Measurements from ENCODE around the gene FHIT.
"Not testable (repeated sequence)": the region's sequence is repeated elsewhere in the genome, so short reads cannot be mapped to it uniquely, and the experiment has no call there.

Gene FHIT

DNA sequence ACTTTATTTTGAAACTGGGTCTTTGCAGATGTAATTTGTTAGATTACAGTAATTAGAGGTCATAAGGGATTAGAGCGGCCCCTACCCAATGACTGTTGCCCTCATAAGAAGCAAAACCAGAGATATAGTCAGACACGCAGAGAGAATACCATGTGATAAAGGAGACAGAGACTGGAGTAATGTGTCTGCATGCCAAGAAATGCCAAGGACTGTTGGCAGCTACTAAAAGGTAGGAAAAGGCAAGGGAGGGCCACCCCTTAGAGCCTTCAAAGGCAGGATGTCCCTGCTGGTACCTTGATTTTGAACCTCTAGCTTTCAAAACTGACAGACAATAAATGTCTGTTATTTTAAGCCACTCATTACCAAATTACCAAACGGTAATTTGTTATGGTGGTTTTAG lies 548.2 kb downstream of the FHIT start:
- TF ChIP-seq, protein P1, sequence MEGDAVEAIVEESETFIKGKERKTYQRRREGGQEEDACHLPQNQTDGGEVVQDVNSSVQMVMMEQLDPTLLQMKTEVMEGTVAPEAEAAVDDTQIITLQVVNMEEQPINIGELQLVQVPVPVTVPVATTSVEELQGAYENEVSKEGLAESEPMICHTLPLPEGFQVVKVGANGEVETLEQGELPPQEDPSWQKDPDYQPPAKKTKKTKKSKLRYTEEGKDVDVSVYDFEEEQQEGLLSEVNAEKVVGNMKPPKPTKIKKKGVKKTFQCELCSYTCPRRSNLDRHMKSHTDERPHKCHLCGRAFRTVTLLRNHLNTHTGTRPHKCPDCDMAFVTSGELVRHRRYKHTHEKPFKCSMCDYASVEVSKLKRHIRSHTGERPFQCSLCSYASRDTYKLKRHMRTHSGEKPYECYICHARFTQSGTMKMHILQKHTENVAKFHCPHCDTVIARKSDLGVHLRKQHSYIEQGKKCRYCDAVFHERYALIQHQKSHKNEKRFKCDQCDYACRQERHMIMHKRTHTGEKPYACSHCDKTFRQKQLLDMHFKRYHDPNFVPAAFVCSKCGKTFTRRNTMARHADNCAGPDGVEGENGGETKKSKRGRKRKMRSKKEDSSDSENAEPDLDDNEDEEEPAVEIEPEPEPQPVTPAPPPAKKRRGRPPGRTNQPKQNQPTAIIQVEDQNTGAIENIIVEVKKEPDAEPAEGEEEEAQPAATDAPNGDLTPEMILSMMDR (IDR thresholded peaks at IDR 0.05; ENCODE audit: low read depth, low read length): no peak
- DNase-seq (ENCODE audit: low read depth in 2 of 2): no peak
- no peak overlapping the region for H3K4me3 ChIP-seq (replicated peaks in 1 of 2; ENCODE audit: low read depth in 2 of 2, low read length in 2 of 2)

DNA sequence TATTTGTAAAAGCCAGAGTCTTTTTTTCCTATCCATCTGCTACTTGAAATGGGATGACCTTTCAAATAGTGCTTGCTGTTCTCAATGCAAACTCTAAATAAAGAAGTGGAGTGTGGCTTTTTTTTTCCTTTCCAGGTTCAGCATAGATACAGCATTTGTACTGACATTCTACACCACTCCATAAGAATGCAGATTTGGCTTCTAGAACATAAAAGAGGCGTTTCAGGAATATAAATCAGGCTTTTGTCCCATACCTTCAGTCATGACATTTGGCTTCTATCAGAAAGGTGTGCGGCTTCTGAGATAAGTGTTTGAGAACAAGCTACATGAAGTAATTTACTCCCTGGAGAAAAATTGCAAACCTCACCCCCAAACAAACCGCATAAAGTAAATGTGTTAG lies 553.1 kb downstream of the FHIT start:
- H3K4me3 ChIP-seq (replicated peaks in 1 of 2; ENCODE audit: low read depth in 2 of 2, low read length in 2 of 2): no peak overlapping the region
- TF ChIP-seq, protein P1 (IDR thresholded peaks at IDR 0.05; ENCODE audit: low read depth, low read length): no peak
- DNase-seq (ENCODE audit: low read depth in 2 of 2): no peak

DNA sequence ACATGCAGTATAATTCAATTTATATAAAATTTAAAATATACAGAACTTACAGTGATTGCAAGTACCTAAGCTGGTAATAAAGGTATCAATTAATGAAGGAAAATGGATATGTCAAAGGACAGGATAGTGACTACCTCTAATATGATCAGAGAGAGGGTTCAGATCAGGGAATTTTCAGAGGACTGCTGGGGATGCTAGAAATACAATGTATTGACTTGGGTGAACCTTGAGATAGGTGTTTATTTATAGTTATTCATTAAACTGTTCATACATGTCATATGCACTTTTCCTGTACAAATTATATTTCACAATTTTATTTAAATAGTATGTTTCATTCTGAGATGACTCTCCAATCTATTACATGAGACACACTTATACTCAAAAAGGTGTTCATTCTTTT lies 554.1 kb downstream of the FHIT start:
- no peak for DNase-seq (ENCODE audit: low read depth in 2 of 2)
- TF ChIP-seq, protein P1 (IDR thresholded peaks at IDR 0.05; ENCODE audit: low read depth, low read length): no peak
- H3K4me3 ChIP-seq (replicated peaks in 1 of 2; ENCODE audit: low read depth in 2 of 2, low read length in 2 of 2): no peak overlapping the region

DNA sequence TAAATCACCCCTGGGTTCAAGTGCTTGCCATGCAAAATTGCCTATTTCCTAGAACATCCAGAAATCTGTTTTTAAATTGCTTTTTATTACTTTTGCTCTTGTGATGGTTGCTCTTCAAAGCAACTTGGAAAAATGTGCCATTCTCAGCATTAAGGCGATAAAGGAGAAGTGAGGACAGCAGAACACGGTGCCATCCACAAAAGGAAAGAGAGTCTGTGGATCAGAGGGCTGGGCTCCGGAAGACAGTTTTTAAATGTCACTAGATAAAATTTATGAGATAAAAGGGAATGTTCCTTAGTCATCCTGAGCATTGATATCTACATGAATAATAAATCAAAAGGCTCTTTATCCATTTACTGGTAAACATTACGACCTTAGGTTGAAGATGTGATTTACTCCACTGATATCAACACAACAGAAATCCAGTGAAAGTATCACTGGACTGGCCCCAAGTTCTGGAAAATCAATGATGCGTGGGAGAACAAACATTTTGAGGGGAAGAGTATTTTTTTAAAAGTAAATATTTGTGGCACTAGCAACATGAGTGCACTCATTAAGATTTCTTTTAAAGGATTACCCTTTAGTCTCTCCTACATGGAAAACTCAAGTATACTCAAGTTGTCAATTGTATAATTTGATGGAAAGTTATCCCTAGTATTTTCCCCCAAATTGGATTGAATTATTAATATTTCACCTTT lies 554.7 kb downstream of the FHIT start:
- TF ChIP-seq, protein P1 (IDR thresholded peaks at IDR 0.05; ENCODE audit: low read depth, low read length): no peak
- no peak for DNase-seq (ENCODE audit: low read depth in 2 of 2)
- no peak overlapping the region for H3K4me3 ChIP-seq (replicated peaks in 1 of 2; ENCODE audit: low read depth in 2 of 2, low read length in 2 of 2)

DNA sequence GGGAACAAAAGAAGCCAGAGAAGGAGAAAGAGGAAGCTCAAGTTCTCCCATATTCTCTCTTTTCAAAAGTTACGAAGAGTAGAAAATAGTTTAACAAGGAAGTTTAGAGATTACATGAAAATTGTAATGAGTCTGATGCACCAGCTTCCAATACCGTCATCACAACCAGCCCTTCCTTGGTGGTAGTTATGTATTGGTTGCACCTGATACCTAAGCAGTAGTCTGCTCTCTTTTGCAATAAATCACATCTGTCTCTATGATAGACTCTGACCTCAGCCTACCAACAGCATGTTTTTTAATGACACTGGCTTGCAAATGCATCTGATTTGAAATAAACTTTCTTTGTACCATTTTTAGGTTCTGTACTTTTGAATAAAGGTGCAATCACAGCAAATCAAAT lies 575.8 kb downstream of the FHIT start:
- DNase-seq (ENCODE audit: low read depth in 2 of 2): no peak
- no peak overlapping the region for H3K4me3 ChIP-seq (replicated peaks in 1 of 2; ENCODE audit: low read depth in 2 of 2, low read length in 2 of 2)
- TF ChIP-seq, protein P1 (IDR thresholded peaks at IDR 0.05; ENCODE audit: low read depth, low read length): no peak

DNA sequence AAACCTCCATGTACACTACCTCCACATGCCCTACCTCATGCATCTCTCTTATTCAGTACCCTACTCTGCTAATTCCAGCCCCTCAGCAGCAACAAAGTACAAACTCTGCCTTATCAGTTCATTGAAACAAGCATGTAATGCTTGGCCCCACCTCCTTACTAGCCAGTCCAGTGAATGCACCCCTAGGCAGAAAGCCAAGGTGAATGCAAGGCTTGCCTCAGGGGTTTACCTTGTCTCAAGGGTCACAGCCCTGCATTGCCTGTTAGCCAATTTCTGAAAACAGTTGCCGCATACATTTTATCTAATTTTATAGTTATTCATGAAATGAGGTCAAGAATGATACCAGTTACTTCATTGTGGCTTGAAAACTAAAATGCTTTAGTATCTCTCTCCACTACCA lies 576.4 kb downstream of the FHIT start:
- TF ChIP-seq, protein P1 (IDR thresholded peaks at IDR 0.05; ENCODE audit: low read depth, low read length): no peak
- DNase-seq (ENCODE audit: low read depth in 2 of 2): no peak
- H3K4me3 ChIP-seq (replicated peaks in 1 of 2; ENCODE audit: low read depth in 2 of 2, low read length in 2 of 2): no peak overlapping the region

DNA sequence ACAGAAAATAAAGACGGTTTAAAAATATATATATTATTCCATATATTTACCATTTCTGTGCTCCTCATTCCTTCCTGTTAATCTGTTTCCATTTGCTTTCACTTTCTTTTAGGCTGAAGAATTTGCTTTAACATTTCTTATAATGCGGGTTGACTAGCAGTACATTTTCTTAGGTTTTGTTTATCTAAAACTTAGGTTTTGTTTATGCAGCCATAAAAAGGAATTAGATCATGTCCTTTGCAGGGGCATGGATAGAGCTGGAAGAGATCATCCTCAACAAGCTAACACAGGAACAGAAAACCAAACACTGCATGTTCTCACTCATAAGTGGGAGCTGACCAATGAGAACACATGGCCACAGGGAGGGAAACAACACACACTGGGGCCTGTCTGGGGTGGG lies 578.1 kb downstream of the FHIT start:
- TF ChIP-seq, protein P1 (IDR thresholded peaks at IDR 0.05; ENCODE audit: low read depth, low read length): no peak
- H3K4me3 ChIP-seq (replicated peaks in 1 of 2; ENCODE audit: low read depth in 2 of 2, low read length in 2 of 2): no peak overlapping the region
- no peak for DNase-seq (ENCODE audit: low read depth in 2 of 2)

DNA sequence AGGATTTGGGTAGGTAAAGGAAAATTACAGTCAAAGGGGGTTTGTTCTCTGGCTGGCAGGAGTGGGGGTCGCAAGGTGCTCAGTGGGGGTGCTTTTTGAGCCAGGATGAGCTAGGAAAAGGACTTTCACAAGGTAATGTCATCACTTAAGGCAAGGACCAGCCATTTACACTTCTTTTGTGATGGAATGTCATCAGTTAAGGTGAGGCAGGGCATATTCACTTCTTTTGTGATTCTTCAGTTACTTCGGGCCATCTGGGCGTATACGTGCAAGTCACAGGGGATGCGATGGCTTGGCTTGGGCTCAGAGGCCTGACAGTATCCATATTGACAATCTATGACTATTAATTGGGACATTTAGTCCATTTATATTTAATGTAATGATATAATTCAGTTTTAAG lies 578.9 kb downstream of the FHIT start:
- DNase-seq (ENCODE audit: low read depth in 2 of 2); H3K4me3 ChIP-seq (replicated peaks in 1 of 2; ENCODE audit: low read depth in 2 of 2, low read length in 2 of 2): not testable (repeated sequence)

All from cardiac fibroblast (primary cell).